Measurements from ENCODE around the gene MAMLD1.

The MAMLD1 gene

DNA sequence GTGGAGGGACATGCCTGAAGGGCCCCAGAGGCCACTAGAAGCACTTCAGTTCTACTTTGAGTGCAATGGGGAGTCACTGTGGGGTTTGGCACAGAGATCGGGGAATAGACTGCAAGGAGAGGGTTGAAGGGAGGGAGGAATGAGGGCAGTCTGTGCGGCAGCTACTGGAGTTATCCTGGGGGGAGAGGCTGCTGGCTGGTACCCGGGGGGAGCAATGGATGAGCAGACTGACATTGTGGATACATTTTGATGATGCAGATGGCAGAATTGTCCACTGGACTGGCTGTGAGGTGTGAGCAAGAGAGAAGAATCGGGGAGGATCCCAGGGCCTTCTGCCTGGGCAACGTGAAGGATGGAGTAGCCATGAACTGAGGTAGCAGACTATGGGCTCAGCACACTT, 2.8 kb upstream of the MAMLD1 start:
- CTCF ChIA-PET, result interaction anchor here (0.6 to 1.6 kb wide), 5 partner anchors 29 to 508 kb away, joined by 3 to 6 read pairs (median 3); no protein-coding TSS in a partner anchor
- no peaks in the 10 kb centered on the region for H3K9me3 ChIP-seq (ENCODE audit: control insufficient read depth, insufficient read depth, low read depth, low read length)
- no peaks in the 10 kb centered on the region for H3K36me3 ChIP-seq (ENCODE audit: control insufficient read depth in 2 of 2, insufficient read depth in 1 of 2, low read length in 2 of 2)
- POLR2A ChIA-PET, result no interaction called here
- no peak overlapping the region for H3K27ac ChIP-seq (ENCODE audit: extremely low read depth, low read depth, low read length)
- H3K4me1 ChIP-seq (ENCODE audit: control insufficient read depth, insufficient read depth, low read length), result no peaks in the 10 kb centered on the region
- H3K4me3 ChIP-seq (ENCODE audit: low read depth, low read length), result no peak overlapping the region
- TF ChIP-seq ZBTB21 (tag by site-specific recombination; IDR thresholded peaks at IDR 0.05) (no peak), MZF1 (tag by site-specific recombination; IDR thresholded peaks at IDR 0.05; ENCODE audit: borderline replicate concordance) (no peak), ZBTB1 (tag by site-specific recombination; IDR thresholded peaks at IDR 0.05) (no peak), ZNF830 (tag by site-specific recombination; IDR thresholded peaks at IDR 0.05; ENCODE audit: low read depth) (no peak), ZNF292 (tag by site-specific recombination; IDR thresholded peaks at IDR 0.05; ENCODE audit: borderline replicate concordance, low read depth) (no peak), ZNF621 (tag by site-specific recombination; IDR thresholded peaks at IDR 0.05) (no peak), ZNF776 (tag by site-specific recombination; IDR thresholded peaks at IDR 0.05; ENCODE audit: borderline replicate concordance) (no peak), ZNF626 (tag by site-specific recombination; IDR thresholded peaks at IDR 0.05) (no peak), ZNF837 (tag by site-specific recombination; IDR thresholded peaks at IDR 0.05) (no peak), ZNF184 (tag by site-specific recombination; IDR thresholded peaks at IDR 0.05) (no peak), EGR2 (tag by site-specific recombination; IDR thresholded peaks at IDR 0.05; ENCODE audit: low read depth) (no peak)
- TF ChIP-seq, protein P1, sequence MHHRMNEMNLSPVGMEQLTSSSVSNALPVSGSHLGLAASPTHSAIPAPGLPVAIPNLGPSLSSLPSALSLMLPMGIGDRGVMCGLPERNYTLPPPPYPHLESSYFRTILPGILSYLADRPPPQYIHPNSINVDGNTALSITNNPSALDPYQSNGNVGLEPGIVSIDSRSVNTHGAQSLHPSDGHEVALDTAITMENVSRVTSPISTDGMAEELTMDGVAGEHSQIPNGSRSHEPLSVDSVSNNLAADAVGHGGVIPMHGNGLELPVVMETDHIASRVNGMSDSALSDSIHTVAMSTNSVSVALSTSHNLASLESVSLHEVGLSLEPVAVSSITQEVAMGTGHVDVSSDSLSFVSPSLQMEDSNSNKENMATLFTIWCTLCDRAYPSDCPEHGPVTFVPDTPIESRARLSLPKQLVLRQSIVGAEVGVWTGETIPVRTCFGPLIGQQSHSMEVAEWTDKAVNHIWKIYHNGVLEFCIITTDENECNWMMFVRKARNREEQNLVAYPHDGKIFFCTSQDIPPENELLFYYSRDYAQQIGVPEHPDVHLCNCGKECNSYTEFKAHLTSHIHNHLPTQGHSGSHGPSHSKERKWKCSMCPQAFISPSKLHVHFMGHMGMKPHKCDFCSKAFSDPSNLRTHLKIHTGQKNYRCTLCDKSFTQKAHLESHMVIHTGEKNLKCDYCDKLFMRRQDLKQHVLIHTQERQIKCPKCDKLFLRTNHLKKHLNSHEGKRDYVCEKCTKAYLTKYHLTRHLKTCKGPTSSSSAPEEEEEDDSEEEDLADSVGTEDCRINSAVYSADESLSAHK (tag by site-specific recombination; IDR thresholded peaks at IDR 0.05), result no peak
- TF ChIP-seq, protein P2, sequence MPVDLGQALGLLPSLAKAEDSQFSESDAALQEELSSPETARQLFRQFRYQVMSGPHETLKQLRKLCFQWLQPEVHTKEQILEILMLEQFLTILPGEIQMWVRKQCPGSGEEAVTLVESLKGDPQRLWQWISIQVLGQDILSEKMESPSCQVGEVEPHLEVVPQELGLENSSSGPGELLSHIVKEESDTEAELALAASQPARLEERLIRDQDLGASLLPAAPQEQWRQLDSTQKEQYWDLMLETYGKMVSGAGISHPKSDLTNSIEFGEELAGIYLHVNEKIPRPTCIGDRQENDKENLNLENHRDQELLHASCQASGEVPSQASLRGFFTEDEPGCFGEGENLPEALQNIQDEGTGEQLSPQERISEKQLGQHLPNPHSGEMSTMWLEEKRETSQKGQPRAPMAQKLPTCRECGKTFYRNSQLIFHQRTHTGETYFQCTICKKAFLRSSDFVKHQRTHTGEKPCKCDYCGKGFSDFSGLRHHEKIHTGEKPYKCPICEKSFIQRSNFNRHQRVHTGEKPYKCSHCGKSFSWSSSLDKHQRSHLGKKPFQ (tag by site-specific recombination; IDR thresholded peaks at IDR 0.05), result no peak
- TF ChIP-seq, protein P3, sequence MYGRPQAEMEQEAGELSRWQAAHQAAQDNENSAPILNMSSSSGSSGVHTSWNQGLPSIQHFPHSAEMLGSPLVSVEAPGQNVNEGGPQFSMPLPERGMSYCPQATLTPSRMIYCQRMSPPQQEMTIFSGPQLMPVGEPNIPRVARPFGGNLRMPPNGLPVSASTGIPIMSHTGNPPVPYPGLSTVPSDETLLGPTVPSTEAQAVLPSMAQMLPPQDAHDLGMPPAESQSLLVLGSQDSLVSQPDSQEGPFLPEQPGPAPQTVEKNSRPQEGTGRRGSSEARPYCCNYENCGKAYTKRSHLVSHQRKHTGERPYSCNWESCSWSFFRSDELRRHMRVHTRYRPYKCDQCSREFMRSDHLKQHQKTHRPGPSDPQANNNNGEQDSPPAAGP (tag by site-specific recombination; IDR thresholded peaks at IDR 0.05), result no peak

DNA sequence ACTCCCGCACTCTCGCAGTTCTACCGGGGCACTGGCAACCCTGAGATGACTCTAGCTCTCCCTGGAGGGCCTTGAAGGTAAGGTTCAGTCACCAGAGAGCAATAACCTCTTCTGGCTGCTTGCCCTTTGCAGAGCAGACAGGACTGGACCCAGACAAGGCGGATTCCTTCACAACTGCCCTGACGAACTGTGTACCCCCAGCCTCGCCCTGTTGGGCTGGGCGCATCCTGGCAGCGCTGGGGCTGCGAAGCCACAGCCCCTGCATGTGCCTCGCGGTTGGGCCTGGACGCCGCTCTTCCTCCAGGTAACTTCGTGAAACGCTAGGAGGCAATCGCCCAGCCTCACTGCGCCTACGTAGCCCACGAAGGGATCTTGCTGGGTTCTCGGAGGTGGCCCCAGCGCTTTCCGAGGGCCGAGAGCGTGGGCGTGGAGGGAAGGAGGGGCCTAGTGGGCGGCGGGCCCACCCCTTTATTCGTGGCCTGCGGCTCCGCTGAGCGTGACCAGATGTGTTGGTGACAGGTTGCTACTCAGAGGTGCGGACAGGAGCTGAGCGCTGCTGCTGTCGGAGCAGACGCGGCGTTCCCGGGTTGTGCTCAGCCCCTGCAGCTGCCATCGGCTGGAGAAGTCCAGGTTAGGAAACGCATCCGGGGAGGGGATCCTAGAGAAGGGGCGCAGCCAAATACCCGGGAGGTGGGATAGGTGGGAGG, 1.9 kb upstream of the MAMLD1 start:
- Histone ChIP-seq H3K9me3 (ENCODE audit: control insufficient read depth, insufficient read depth, low read depth, low read length) (no peaks in the 10 kb centered on the region), H3K27ac (ENCODE audit: extremely low read depth, low read depth, low read length) (no peak overlapping the region), H3K4me3 (ENCODE audit: low read depth, low read length) (peak overlapping the region; percentile 59), H3K36me3 (ENCODE audit: control insufficient read depth in 2 of 2, insufficient read depth in 1 of 2, low read length in 2 of 2) (no peaks in the 10 kb centered on the region), H3K4me1 (ENCODE audit: control insufficient read depth, insufficient read depth, low read length) (no peaks in the 10 kb centered on the region)
- ChIA-PET CTCF (interaction anchor here (0.6 to 2.0 kb wide), 9 partner anchors 8 to 509 kb away, joined by 3 to 7 read pairs (median 3); no protein-coding TSS in a partner anchor), POLR2A (interaction anchor here (4.7 kb wide), 1 partner anchor 422 kb away, joined by 21 read pairs; no protein-coding TSS in a partner anchor)
- TF ChIP-seq, protein P4, sequence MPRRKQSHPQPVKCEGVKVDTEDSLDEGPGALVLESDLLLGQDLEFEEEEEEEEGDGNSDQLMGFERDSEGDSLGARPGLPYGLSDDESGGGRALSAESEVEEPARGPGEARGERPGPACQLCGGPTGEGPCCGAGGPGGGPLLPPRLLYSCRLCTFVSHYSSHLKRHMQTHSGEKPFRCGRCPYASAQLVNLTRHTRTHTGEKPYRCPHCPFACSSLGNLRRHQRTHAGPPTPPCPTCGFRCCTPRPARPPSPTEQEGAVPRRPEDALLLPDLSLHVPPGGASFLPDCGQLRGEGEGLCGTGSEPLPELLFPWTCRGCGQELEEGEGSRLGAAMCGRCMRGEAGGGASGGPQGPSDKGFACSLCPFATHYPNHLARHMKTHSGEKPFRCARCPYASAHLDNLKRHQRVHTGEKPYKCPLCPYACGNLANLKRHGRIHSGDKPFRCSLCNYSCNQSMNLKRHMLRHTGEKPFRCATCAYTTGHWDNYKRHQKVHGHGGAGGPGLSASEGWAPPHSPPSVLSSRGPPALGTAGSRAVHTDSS (tag by site-specific recombination; IDR thresholded peaks at IDR 0.05), result no peak
- TF ChIP-seq EGR2 (tag by site-specific recombination; IDR thresholded peaks at IDR 0.05; ENCODE audit: low read depth) (peak; percentile 31; the same call in 1 of the 2 replicates), ZNF600 (tag by site-specific recombination; IDR thresholded peaks at IDR 0.05) (no peak), ZNF776 (tag by site-specific recombination; IDR thresholded peaks at IDR 0.05; ENCODE audit: borderline replicate concordance) (no peak), KLF10 (tag by site-specific recombination; IDR thresholded peaks at IDR 0.05) (no peak), ZFHX2 (tag by site-specific recombination; conservative IDR thresholded peaks at IDR 0.05) (0 out of 2 replicates have a peak, but pooled peaks have one; percentile 12)

Measured in HEK293 (cell line).